Testis (tissue), 3 donors: ENCODE data around the gene GRK5. TPM values are rescaled to one million over a fixed set of nuclear protein-coding genes. Genes with fewer than 3 reads are reported as not detected.

Experiments
- DNase-seq: peaks from one replicate; pipeline ENCODE4 v3.0.0-alpha.2; 2019
- H3K27ac ChIP-seq, 2 donors: fragments of 200-600 bp; sonication (generic); one replicate each; pipeline ENCODE4 v1.5.1; 2019
- H3K27me3 ChIP-seq: fragments of 200-600 bp; sonication (generic); one replicate; pipeline ENCODE4 v1.5.1; 2019
- H3K36me3 ChIP-seq: fragments of 200-600 bp; sonication (generic); one replicate; pipeline ENCODE4 v1.5.1; 2017; ENCODE audit warnings: low read depth; ENCODE audit errors: missing control alignments
- H3K4me1 ChIP-seq: fragments of 200-600 bp; sonication (generic); one replicate; pipeline ENCODE4 v1.5.1; 2019
- H3K4me3 ChIP-seq, 2 donors: fragments of 200-600 bp; sonication (generic); one replicate each; pipeline ENCODE4 v1.5.1; 2017 to 2019
- H3K9me3 ChIP-seq: fragments of 200-600 bp; sonication (generic); one replicate; pipeline ENCODE4 v1.5.1; 2017
- POLR2A ChIP-seq: fragments of 450-650 bp; IDR thresholded peaks from one replicate; pipeline ENCODE4 v1.6.1; 2017; ENCODE audit warnings: antibody characterized with exemption, mild to moderate bottlenecking, moderate library complexity
- WGBS, 2 donors: methylation state at CpG; one replicate each; pipeline ENCODE4 v1.1.5; 2018; 5-methylcytosine and 5-hydroxymethylcytosine counted together
- intact Hi-C: fragments of 100-400 bp; cut with DNase I; formaldehyde crosslinking; loops from one replicate; pipeline ENCODE4 v1.15.1; 2023; ENCODE audit warnings: low total_unique reads
- polyA plus RNA-seq: library from polyadenylated mRNA; stranded (reverse); fragments of 350-450 nt; fragmentation: Illumina TruSeq; extraction: RNeasy Lipid Tissue Mini Kit (QIAGEN cat#74804); gene quantifications from one replicate; pipeline ENCODE4 v1.2.3, GENCODE V29; 2014; ENCODE audit warnings: low read depth, low replicate concordance; ENCODE audit not compliant: insufficient read depth
- total RNA-seq, 2 donors: library from RNA; depleted of rRNA; stranded (reverse); fragments of >200 nt; gene quantifications; one replicate each; pipeline ENCODE4 v1.2.3, GENCODE V29; 2016
- TF ChIP-seq, protein P1 (sequence below), 3 experiments: fragments of 450-650 bp in 2 of 3; fragments of 200-600 bp in 1 of 3; sonication (generic) in 1 of 3; IDR thresholded peaks; one replicate each; pipeline ENCODE4 v1.5.1; 2016 to 2019; ENCODE audit warnings: antibody characterized with exemption in 3 of 3, mild to moderate bottlenecking in 2 of 3, moderate library complexity in 1 of 3

GRK5 gene
- total and polyA plus RNA-seq, 3 donors from 2014 or later = 4.5 to 10.3 (median 5.5) TPM

- H3K4me1 ChIP-seq = peaks cover 4% of the 10 kb centered on the region
- H3K9me3 ChIP-seq = no peaks in the 10 kb centered on the region
- 70 to 81% methylated on average over 10 of the region's 10 CpGs for WGBS, 2 donors
- intact Hi-C loops = no loop called here
- DNase-seq = no peak
- no peak overlapping the region for H3K27ac ChIP-seq
- no peaks in the 10 kb centered on the region for H3K27me3 ChIP-seq
- TF ChIP-seq, protein P1, sequence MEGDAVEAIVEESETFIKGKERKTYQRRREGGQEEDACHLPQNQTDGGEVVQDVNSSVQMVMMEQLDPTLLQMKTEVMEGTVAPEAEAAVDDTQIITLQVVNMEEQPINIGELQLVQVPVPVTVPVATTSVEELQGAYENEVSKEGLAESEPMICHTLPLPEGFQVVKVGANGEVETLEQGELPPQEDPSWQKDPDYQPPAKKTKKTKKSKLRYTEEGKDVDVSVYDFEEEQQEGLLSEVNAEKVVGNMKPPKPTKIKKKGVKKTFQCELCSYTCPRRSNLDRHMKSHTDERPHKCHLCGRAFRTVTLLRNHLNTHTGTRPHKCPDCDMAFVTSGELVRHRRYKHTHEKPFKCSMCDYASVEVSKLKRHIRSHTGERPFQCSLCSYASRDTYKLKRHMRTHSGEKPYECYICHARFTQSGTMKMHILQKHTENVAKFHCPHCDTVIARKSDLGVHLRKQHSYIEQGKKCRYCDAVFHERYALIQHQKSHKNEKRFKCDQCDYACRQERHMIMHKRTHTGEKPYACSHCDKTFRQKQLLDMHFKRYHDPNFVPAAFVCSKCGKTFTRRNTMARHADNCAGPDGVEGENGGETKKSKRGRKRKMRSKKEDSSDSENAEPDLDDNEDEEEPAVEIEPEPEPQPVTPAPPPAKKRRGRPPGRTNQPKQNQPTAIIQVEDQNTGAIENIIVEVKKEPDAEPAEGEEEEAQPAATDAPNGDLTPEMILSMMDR (IDR thresholded peaks at IDR 0.05) = no peak
- no peak for TF ChIP-seq POLR2A
- H3K36me3 ChIP-seq = no peaks in the 10 kb centered on the region
- no peak overlapping the region for H3K4me3 ChIP-seq
These were observed 128.4 kb downstream of the GRK5 start for GRCh38 chr10:119335671-119336353.

GRCh38 chr10:119336599-119336998 lies 129.2 kb downstream of the GRK5 start:
- Histone ChIP-seq H3K27ac (no peak overlapping the region), H3K4me3 (no peak overlapping the region), H3K36me3 (no peaks in the 10 kb centered on the region), H3K9me3 (no peaks in the 10 kb centered on the region), H3K27me3 (no peaks in the 10 kb centered on the region), H3K4me1 (no peaks in the 10 kb centered on the region)
- TF ChIP-seq POLR2A = no peak
- TF ChIP-seq, protein P1 (IDR thresholded peaks at IDR 0.05) = no peak
- intact Hi-C loops = no loop called here
- WGBS, 2 donors = 54 to 77% methylated on average over 17 of the region's 17 CpGs
- peak; percentile 70 for DNase-seq

GRCh38 chr10:119337223-119337622 lies 129.9 kb downstream of the GRK5 start:
- H3K9me3 ChIP-seq = no peaks in the 10 kb centered on the region
- no peak for DNase-seq
- H3K27ac ChIP-seq = no peak overlapping the region
- H3K4me3 ChIP-seq = no peak overlapping the region
- H3K4me1 ChIP-seq = no peaks in the 10 kb centered on the region
- intact Hi-C loops = no loop called here
- 76 to 86% methylated on average over 4 of the region's 4 CpGs for WGBS, 2 donors
- H3K27me3 ChIP-seq = no peaks in the 10 kb centered on the region
- no peaks in the 10 kb centered on the region for H3K36me3 ChIP-seq
- no peak for TF ChIP-seq POLR2A
- TF ChIP-seq, protein P1 (IDR thresholded peaks at IDR 0.05) = no peak

GRCh38 chr10:119337796-119338432 lies 130.5 kb downstream of the GRK5 start:
- WGBS, 2 donors = 87 to 95% methylated on average over 7 to 8 of the region's 8 CpGs
- intact Hi-C loops = no loop called here
- no peak overlapping the region for H3K27ac ChIP-seq

More at GRCh38 chr10:119337796-119338432, 130.5 kb downstream of the GRK5 start:
- Histone ChIP-seq H3K36me3 (no peaks in the 10 kb centered on the region), H3K9me3 (no peaks in the 10 kb centered on the region), H3K4me3 (no peak overlapping the region), H3K4me1 (no peaks in the 10 kb centered on the region), H3K27me3 (no peaks in the 10 kb centered on the region)
- DNase-seq = no peak
- TF ChIP-seq, protein P1 (IDR thresholded peaks at IDR 0.05) = no peak
- TF ChIP-seq POLR2A = no peak
